Hypothalamus (tissue), 51 donors: ENCODE results near the gene TRAF3.
A peak's percentile ranks its signal among the peaks of the same experiment; 100 is the strongest.

Source experiments
- DNase-seq, 51 donors: peaks; one replicate each; lab custom pipeline; 2025; lab: John Stamatoyannopoulos, UW

TRAF3 gene

GRCh38 chr14:102943979-102944378 is 166.7 kb downstream of the TRAF3 start:
- DNase-seq: no peak

DNA sequence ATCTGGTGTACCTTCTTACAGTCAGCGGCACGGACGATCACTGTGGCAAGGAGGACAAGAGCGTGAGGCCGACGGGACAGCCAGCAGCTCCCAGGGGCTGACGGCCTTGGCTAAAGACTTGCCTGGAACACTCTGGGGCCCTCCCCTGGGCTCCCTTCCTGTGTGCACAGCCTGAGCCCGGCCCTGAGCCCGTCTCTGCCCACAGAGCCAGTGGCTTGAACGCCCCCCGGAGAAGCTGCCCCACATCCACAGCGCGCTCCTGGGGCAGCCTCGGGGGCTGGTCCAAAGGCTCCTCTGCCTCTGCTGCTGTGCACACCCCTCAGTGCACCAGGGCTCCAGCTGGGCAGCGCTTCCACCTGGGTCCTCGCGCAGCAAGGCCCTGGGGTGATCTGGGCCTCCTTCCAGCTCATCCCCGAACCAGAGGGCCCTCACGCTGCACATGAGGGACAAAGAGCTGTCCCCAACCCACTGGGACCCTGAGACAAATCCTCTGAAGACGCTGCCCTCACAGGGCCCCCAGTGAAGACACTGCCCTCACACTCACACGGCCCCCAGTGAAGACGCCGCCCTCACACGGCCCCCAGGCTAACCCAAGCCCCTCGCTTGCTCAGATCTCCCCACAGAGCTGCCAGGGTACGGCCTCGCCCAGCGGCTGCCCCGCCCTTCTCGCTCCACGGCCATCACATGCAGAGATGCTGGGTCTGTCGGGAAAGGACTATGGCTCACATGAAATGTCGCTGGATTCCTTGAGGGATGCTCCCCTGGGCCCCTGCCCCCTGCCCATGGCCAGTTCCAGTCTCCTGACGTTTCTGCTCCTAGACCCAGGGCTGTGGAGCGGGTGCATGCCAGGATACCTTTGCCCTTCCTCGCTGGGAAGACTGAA is 167.4 kb downstream of the TRAF3 start:
- no peak for DNase-seq

GRCh38 chr14:102945346-102946130 is 168.3 kb downstream of the TRAF3 start:
- DNase-seq: no peak

GRCh38 chr14:102947321-102948103 is 170.3 kb downstream of the TRAF3 start:
- DNase-seq: no peak

DNA sequence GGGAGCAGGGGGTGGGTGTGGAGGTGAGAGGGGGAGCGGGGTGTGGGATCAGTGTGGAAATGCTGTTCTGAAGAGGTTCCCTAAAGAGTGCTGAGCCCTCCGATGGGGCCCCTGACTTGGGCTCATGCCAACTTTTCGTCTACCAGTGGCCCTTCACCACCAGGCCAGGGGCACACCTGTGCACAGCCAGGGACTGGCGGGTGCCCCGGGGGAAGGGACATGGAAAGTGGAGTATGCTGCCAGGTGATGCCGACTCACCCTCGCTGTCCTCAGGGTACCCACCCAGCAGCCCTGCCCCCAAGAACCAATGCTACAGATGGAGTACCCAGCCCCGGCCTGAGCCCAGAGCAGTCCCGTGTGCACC is 171.4 kb downstream of the TRAF3 start:
- DNase-seq: no peak

- peak in 2 of 51 donors; percentile 24 to 27 for DNase-seq
Observed at GRCh38 chr14:102949062-102949800, 172.0 kb downstream of the TRAF3 start.

DNA sequence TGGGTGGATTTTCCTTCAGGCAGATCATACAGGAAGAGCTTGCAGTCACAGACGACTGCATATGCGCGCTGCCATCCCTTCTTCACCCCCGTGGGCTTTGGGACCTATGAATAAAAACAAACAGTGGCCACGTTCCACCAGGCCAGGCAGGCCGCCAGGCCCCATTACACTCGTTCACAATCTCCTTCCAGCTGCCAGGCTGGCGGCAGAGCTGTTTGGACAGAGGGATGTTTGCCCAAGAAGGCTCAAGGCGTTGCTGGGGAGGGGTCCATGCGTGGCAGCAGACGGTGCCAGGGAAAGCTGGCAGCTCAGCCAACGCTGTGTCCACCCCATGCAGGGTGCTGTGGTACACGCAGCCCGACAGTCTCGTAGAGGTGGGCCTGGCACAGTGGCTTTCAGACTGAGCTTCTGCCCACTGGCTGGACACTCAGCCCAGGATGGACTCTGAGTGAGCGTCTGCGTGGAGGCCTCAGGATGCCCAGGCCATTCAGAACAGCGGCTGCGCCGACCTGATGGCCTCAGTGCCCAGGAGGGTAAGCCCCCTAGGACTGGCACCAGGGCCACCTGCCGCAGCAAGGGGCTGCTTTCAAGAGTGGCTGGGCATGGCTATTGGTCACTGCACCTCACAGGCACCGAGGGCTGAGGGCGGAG is 172.7 kb downstream of the TRAF3 start:
- peak in 45 of 51 donors; percentile 7 to 84 (median 58) for DNase-seq

GRCh38 chr14:102951034-102951433 is 173.8 kb downstream of the TRAF3 start:
- DNase-seq: peak in 46 of 51 donors; percentile 16 to 93 (median 68)

GRCh38 chr14:102951799-102952198 is 174.6 kb downstream of the TRAF3 start:
- DNase-seq: no peak

GRCh38 chr14:102952276-102952675 is 175.0 kb downstream of the TRAF3 start:
- no peak for DNase-seq

DNA sequence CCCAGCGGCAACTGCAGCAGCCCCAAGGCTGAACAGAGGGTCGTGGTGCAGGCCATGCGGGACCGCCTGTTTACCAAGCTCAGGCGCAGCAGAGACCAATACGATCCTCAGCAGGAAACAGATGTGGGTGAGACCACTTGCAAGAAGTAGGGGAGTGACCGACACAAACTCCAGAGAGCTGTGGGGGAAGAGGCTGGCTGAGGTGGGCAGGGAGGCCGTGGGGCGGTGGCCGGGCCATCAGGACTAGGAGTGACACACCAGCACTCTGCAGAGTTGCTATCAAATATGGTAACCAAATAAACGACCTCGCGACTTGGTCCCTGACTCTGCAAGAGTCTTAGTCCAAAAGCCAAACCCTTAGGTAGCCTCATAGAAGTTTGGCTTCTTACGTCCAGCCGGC is 175.9 kb downstream of the TRAF3 start:
- no peak for DNase-seq

DNA sequence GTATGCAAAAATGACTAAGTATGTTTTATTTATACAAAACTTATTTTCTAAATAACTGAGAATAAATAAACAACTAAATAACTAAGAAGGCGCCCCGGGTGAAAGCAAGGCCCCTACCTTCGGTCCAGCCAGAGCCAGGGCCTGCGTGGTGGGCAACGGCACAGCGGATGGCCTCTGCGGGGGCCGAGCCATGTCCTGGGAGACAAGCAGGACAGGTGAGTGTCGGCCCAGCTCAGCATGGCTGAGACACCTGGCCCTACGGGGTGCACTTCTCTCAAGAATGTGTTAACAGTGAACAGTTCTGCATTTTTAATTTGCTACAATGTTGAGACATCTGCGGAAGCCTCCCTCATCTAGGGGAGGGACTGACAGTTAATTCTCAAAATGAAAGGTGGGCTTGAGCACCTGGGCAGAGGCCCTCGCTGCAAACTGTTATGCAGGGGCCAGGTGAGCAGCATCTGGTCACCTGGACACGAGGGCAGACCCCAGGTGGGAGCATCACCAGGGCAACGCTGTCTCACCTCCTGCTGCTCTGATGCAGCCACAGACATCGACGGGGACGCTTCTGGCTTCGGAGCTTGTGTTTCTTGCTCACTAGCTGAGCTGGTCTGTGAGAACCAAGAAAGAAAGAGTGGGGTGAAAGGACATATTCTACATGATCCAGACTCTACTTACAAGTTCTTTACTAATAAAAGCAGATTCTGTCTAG is 177.0 kb downstream of the TRAF3 start:
- no peak for DNase-seq

- no peak for DNase-seq
Observed at GRCh38 chr14:102955636-102956408, 178.6 kb downstream of the TRAF3 start.

DNA sequence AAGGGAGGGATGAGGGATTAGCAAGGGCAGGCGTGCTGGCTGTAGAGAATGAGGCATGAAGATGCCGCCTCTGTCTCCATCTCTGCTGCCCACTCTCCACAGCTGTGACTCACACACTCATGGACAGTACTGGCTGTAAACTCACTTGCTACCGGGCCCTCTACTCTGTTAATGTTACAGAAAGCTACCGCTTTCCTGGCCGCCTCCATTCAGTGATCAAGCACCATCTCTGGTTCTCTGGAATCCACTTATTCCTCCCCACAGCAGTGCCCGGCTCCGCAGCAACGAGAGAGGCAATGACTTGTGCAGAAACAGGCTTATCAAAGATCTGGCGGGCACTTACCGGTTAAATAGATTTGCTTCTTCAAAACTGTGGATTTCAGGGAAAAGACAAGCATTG is 180.0 kb downstream of the TRAF3 start:
- peak in 1 of 51 donors; percentile 52 for DNase-seq

DNA sequence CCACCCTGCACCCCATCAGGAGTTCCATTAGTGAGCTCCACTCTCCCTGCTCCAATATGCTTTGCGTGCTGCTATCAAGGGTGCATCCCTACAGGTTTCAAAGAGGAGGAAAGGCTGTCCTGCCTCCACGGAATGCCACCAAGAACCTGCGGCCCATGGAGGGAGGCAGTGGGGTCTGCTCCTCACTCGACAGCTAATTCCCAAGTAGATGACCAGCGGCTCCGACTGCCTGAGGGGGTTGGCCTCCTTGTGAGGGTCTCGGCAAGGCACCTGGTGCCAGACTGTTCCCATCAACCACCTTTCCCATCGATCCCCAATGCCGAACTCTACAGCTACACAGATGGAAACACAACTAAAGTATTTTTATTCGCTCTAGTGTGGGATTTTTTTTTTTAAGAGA is 181.2 kb downstream of the TRAF3 start:
- DNase-seq: no peak
